ENCODE measurements around the gene HLA-DMA. TPM values are rescaled to one million over a fixed set of nuclear protein-coding genes. Genes with fewer than 3 reads are reported as not detected.

HLA-DMA gene
- total RNA-seq, 4 donors from 2014 or later: 27.6 to 81.7 (median 55.7) TPM

GRCh38 chr6:32980488-32981038, 27.7 kb upstream of the HLA-DMA start:
- TF ChIP-seq, protein P1, sequence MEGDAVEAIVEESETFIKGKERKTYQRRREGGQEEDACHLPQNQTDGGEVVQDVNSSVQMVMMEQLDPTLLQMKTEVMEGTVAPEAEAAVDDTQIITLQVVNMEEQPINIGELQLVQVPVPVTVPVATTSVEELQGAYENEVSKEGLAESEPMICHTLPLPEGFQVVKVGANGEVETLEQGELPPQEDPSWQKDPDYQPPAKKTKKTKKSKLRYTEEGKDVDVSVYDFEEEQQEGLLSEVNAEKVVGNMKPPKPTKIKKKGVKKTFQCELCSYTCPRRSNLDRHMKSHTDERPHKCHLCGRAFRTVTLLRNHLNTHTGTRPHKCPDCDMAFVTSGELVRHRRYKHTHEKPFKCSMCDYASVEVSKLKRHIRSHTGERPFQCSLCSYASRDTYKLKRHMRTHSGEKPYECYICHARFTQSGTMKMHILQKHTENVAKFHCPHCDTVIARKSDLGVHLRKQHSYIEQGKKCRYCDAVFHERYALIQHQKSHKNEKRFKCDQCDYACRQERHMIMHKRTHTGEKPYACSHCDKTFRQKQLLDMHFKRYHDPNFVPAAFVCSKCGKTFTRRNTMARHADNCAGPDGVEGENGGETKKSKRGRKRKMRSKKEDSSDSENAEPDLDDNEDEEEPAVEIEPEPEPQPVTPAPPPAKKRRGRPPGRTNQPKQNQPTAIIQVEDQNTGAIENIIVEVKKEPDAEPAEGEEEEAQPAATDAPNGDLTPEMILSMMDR (IDR thresholded peaks at IDR 0.05): no peak
- no peak for DNase-seq (ENCODE audit: low spot score)

GRCh38 chr6:32979720-32980487, 27.0 kb upstream of the HLA-DMA start:
- ATAC-seq (ENCODE audit: low FRiP score) (no peak), DNase-seq (ENCODE audit: low spot score) (no peak)
- TF ChIP-seq, protein P1 (IDR thresholded peaks at IDR 0.05): no peak

More at GRCh38 chr6:32980488-32981038, 27.7 kb upstream of the HLA-DMA start:
- ATAC-seq (ENCODE audit: low FRiP score): no peak

GRCh38 chr6:32977953-32978324, 25.0 kb upstream of the HLA-DMA start:
- ATAC-seq (ENCODE audit: low FRiP score): no peak
- TF ChIP-seq, protein P1 (IDR thresholded peaks at IDR 0.05): no peak
- no peak for DNase-seq (ENCODE audit: low spot score)

GRCh38 chr6:32977272-32977952, 24.5 kb upstream of the HLA-DMA start:
- TF ChIP-seq, protein P1 (IDR thresholded peaks at IDR 0.05): no peak
- ATAC-seq (ENCODE audit: low FRiP score) (no peak), DNase-seq (ENCODE audit: low spot score) (no peak)

GRCh38 chr6:32976334-32977069, 23.6 kb upstream of the HLA-DMA start:
- DNase-seq (ENCODE audit: low spot score) (no peak), ATAC-seq (ENCODE audit: low FRiP score) (no peak)
- TF ChIP-seq, protein P1 (IDR thresholded peaks at IDR 0.05): no peak

DNA sequence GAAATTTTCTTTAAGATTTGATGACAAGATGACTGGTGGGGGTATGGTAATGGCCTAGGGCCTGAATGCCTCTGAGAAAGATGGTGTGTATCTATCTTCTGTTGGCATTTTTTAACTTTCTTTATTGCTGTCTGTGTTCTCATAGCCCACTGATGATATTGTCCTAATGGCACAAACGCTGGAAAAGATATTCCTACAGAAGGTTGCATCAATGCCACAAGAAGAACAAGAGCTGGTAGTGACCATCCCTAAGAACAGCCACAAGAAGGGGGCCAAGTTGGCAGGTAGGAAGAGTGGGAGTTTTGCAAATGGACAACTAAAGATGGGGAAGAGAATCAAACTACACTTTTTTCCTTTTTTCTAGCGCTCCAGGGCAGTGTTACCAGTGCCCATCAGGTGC, 23.0 kb upstream of the HLA-DMA start:
- DNase-seq (ENCODE audit: low spot score) (no peak), ATAC-seq (ENCODE audit: low FRiP score) (no peak)
- TF ChIP-seq, protein P1 (IDR thresholded peaks at IDR 0.05): no peak
